ENCODE measurements around the gene TFAP2D. TPM values are rescaled to one million over a fixed set of nuclear protein-coding genes. Genes with fewer than 3 reads are reported as not detected.

TFAP2D gene
- total RNA-seq, 1 donor from 2014 or later: not detected

DNA sequence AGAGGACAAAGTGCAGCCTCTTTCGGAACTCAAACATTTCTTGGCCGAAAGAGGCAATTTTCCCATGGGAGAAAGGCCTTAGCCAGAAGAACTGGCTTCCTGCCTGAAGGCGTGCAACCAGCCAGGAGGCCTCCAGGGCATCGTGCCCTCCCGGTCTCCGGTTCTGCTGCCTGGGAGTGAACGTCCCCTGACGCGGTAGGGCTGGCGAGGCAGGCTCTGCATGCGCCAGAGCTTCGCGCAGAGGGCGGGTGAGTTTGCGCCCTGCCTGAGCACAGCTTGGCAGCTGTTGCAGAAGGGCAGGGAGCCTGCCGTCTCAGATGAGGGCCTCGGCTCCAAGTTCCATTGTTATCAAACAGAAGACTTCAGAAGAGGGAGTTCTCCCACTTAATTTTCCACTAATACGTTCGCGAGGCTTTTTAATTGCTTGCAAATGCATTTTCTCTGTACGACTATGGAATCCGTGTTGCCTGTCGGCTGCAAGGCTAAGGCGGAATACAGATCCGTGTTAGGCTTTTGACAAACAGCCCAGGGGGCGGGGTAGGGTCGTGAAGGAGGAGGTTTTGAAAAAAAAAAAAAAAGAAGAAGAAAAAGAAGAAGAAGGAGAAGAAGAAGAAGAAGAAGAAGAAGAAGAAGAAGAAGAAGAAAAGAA lies 5.5 kb upstream of the TFAP2D start:
- Mint-ChIP-seq H3K4me1 (ENCODE audit: low read depth, unreplicated experiment) (peaks cover 9% of the 10 kb centered on the region), H3K9me3 (ENCODE audit: unreplicated experiment) (peaks cover 11% of the 10 kb centered on the region), H3K27me3 (ENCODE audit: unreplicated experiment) (peaks cover 32% of the 10 kb centered on the region), H3K27ac (ENCODE audit: unreplicated experiment) (no peak overlapping the region), H3K4me3 (ENCODE audit: unreplicated experiment) (peak overlapping the region; percentile 79), H3K36me3 (ENCODE audit: unreplicated experiment) (peaks cover 7% of the 10 kb centered on the region)
- peak; percentile 62 for DNase-seq
- TF ChIP-seq, protein P1, sequence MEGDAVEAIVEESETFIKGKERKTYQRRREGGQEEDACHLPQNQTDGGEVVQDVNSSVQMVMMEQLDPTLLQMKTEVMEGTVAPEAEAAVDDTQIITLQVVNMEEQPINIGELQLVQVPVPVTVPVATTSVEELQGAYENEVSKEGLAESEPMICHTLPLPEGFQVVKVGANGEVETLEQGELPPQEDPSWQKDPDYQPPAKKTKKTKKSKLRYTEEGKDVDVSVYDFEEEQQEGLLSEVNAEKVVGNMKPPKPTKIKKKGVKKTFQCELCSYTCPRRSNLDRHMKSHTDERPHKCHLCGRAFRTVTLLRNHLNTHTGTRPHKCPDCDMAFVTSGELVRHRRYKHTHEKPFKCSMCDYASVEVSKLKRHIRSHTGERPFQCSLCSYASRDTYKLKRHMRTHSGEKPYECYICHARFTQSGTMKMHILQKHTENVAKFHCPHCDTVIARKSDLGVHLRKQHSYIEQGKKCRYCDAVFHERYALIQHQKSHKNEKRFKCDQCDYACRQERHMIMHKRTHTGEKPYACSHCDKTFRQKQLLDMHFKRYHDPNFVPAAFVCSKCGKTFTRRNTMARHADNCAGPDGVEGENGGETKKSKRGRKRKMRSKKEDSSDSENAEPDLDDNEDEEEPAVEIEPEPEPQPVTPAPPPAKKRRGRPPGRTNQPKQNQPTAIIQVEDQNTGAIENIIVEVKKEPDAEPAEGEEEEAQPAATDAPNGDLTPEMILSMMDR (IDR thresholded peaks at IDR 0.05; ENCODE audit: partially characterized antibody, unreplicated experiment): no peak

DNA sequence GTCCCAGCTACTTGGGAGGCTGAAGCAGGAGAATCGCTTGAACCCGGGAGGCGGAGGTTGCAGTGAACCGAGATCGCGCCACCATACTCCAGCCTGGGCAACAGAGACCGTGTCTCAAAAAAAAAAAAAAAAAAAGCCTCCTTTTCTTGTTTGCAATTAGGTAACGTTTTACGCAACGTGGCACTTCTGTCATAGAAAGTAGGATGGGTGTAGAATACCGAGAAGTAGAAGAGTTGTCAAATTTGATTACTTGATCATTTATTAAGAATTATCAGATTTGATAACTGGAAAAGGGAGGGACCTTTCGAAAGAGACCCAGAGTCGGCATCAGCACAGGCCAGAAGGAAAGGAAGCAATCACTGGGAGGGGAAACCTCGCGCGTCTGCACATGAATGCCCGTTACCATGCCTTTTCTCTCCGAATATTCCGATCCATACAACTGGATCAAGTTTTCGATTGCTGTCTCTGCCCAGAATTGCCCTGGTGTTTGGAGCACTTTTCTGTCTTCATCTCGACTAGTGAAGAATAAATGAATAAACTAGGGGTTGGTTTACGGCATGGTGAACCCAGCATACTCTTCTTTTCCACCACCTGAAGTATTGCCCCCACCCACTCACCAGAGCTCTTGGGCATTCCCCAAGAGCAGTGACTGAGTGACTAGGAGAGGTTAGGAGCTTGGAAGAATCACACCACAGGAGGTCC lies 4.5 kb upstream of the TFAP2D start:
- TF ChIP-seq, protein P1 (IDR thresholded peaks at IDR 0.05; ENCODE audit: partially characterized antibody, unreplicated experiment): no peak
- H3K9me3 Mint-ChIP-seq (ENCODE audit: unreplicated experiment): peaks cover 15% of the 10 kb centered on the region
- H3K36me3 Mint-ChIP-seq (ENCODE audit: unreplicated experiment): peaks cover 7% of the 10 kb centered on the region
- DNase-seq: no peak
- H3K27ac Mint-ChIP-seq (ENCODE audit: unreplicated experiment): no peak overlapping the region
- H3K4me3 Mint-ChIP-seq (ENCODE audit: unreplicated experiment): no peak overlapping the region
- H3K4me1 Mint-ChIP-seq (ENCODE audit: low read depth, unreplicated experiment): peaks cover 9% of the 10 kb centered on the region
- H3K27me3 Mint-ChIP-seq (ENCODE audit: unreplicated experiment): peaks cover 37% of the 10 kb centered on the region

DNA sequence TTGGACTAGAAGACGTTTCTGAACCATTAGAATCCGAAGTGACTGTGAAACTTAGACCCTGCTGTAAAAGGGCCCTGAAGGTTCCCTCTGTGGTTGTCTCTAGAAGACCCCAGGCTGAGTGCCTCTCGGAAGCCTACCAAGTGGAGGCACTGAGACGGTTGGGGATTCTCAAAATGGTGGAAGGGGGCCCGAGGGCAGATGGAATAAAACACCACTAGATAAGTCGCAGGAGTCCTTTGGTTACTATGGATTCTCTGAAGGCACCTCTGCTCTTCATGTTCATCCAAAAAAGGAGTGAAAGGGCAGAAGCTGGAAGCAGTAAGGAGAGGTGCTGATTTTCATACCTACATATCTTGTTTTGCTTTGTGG lies 4.0 kb upstream of the TFAP2D start:
- peaks cover 17% of the 10 kb centered on the region for H3K9me3 Mint-ChIP-seq (ENCODE audit: unreplicated experiment)
- peaks cover 7% of the 10 kb centered on the region for H3K36me3 Mint-ChIP-seq (ENCODE audit: unreplicated experiment)
- TF ChIP-seq, protein P1 (IDR thresholded peaks at IDR 0.05; ENCODE audit: partially characterized antibody, unreplicated experiment): no peak
- H3K27ac Mint-ChIP-seq (ENCODE audit: unreplicated experiment): no peak overlapping the region
- DNase-seq: no peak
- no peak overlapping the region for H3K4me3 Mint-ChIP-seq (ENCODE audit: unreplicated experiment)
- peaks cover 40% of the 10 kb centered on the region for H3K27me3 Mint-ChIP-seq (ENCODE audit: unreplicated experiment)
- peaks cover 10% of the 10 kb centered on the region for H3K4me1 Mint-ChIP-seq (ENCODE audit: low read depth, unreplicated experiment)

DNA sequence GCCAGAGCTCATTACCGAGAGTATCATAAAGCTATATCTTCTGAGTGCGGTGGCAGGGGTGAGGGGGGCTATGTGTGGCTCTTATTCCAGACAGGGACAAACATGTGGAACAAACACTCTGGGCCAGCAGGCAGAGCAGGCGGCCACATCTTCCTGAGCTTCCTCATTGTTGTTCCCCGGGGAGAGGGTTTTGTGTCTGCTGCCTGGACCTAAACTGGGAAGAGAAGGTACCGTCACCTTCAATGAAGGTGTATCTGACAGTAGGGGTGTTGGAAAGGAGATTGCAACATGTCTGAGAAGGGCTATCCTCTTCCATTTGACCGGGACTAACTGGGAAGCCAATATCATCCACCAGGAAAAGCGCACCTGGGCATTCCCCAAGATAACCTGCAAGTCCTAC lies 1.6 kb upstream of the TFAP2D start:
- peaks cover 19% of the 10 kb centered on the region for H3K4me1 Mint-ChIP-seq (ENCODE audit: low read depth, unreplicated experiment)
- H3K9me3 Mint-ChIP-seq (ENCODE audit: unreplicated experiment): peaks cover 16% of the 10 kb centered on the region
- no peak for DNase-seq
- H3K36me3 Mint-ChIP-seq (ENCODE audit: unreplicated experiment): peaks cover 7% of the 10 kb centered on the region
- no peak overlapping the region for H3K4me3 Mint-ChIP-seq (ENCODE audit: unreplicated experiment)
- TF ChIP-seq, protein P1 (IDR thresholded peaks at IDR 0.05; ENCODE audit: partially characterized antibody, unreplicated experiment): no peak
- H3K27me3 Mint-ChIP-seq (ENCODE audit: unreplicated experiment): peaks cover 56% of the 10 kb centered on the region
- H3K27ac Mint-ChIP-seq (ENCODE audit: unreplicated experiment): no peak overlapping the region

DNA sequence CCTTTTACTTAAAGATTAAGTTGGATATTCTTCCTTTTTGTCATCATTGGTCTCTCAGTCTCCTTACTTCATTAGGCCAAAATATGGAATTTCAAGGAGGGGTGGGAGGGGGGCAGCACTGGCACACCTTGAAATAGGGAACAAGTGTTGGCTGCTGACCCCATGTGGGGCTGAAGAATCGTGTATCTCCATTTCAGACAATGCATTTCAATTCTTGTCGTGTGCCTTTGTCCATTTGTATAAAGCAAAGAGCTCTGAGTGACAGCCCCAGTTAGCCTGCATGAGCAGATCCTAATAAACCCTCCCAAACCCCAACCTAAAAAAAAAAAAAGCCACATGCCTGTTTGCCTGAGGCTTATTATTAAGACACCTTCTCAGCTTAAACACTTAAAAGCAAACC lies 1.0 kb upstream of the TFAP2D start:
- Mint-ChIP-seq H3K9me3 (ENCODE audit: unreplicated experiment) (peaks cover 16% of the 10 kb centered on the region), H3K4me1 (ENCODE audit: low read depth, unreplicated experiment) (peaks cover 16% of the 10 kb centered on the region), H3K27ac (ENCODE audit: unreplicated experiment) (no peak overlapping the region), H3K36me3 (ENCODE audit: unreplicated experiment) (peaks cover 7% of the 10 kb centered on the region), H3K27me3 (ENCODE audit: unreplicated experiment) (peaks cover 62% of the 10 kb centered on the region), H3K4me3 (ENCODE audit: unreplicated experiment) (no peak overlapping the region)
- no peak for DNase-seq
- TF ChIP-seq, protein P1 (IDR thresholded peaks at IDR 0.05; ENCODE audit: partially characterized antibody, unreplicated experiment): no peak

All from glutamatergic neuron (in vitro differentiated cells).